HG02981 (cell line): ENCODE data around the gene DLG2.
"Not testable (repeated sequence)": the region's sequence is repeated elsewhere in the genome, so short reads cannot be mapped to it uniquely, and the experiment has no call there.

ENCODE experiments used
- ATAC-seq: cut with Tn5 transposase; IDR thresholded peaks from one replicate; pipeline ENCODE4 v1.9.1; 2021; ENCODE audit warnings: mild to moderate bottlenecking, moderate library complexity; ENCODE audit not compliant: unreplicated experiment

Gene DLG2

DNA sequence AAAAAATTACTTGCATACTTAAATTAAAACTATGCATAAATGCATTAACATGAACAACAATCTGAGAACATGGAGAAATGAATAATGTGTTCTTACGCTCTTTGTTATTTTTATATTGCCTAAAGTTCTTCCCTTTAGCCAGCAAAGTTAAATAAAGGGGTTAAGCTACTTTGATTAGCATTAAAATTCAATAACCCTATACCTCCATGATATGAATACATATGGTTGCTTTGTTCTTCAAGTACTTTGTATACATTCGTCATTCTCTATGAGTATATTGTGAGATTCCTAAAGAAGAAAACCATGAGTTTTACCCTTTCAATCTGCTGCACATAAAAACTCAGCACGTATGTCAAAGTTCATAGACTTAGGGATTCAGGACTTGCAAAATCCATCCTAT is 578.3 kb downstream of the DLG2 start:
- ATAC-seq = no peak

DNA sequence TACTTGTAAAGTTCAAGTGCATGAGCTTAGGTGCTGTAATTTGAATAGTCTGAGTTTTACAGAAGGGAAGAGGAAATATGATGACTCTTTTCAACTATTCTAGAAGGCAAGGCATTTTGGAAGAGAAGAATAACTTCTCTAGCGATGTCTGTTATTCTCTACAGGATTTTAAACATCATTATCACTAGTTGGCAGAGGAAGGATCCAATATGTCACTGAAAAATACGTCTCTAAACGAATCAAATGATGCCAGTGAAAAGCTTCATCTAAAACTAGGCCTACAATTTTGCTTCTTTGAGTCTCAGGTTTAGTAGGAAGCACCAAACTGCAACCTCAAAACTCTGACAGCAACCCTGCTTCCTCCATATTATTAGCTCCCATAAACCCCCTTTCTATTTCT is 581.4 kb downstream of the DLG2 start:
- ATAC-seq = no peak

DNA sequence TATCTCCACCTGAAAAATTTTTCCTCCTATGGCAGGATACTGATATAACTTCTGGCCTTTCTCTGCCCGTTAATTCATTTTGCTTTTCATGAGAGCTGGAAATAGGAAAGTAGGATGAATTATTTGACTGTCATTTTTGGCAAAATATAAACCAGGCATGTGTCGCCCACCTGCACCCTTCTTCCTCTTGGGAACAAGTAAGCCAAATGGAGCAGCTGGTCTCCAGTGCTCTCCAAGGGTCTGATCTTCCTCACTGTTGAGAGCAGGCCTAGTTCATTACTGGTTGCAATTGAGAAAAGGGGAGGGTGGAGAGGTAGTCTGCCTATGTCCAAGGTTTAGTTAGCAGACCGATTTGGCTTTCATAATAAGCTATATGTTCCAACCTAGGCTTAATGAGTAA is 582.2 kb downstream of the DLG2 start:
- ATAC-seq = no peak

DNA sequence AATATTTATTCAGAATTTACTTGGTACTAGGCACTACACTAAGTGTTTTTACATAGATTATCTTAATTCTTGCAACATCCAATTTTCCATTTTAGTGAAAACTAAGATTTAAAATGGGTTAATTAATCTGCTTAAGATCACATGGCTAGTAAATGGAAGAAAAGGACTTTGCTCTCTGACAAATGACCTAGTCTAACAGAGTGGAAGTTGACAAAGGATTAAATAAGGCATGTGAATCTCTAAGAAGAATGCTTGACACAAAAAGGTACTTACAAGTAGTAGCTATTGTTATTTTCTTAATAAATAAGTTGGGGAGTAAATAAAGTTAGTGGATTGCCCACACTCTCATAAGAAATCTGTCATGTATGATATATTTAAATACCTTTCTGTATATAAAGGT is 584.8 kb downstream of the DLG2 start:
- no peak for ATAC-seq

DNA sequence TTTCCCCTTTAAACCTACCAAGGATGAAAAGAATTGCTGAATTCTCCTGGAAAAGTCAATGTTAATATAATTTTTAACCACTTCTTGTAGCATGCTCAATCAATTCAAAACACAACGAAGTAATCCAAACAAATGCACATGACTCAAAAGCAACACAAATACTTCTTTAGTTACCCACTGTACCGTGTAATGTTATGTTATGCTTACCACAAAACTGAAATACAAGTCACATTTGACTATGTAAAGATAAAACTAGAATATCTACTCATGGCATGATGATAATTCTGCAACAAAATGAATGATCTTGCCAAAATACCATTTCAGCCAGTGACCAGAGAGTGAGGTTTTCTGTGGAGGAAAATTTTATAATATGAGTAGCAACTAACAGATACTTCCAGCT is 587.0 kb downstream of the DLG2 start:
- no peak for ATAC-seq

DNA sequence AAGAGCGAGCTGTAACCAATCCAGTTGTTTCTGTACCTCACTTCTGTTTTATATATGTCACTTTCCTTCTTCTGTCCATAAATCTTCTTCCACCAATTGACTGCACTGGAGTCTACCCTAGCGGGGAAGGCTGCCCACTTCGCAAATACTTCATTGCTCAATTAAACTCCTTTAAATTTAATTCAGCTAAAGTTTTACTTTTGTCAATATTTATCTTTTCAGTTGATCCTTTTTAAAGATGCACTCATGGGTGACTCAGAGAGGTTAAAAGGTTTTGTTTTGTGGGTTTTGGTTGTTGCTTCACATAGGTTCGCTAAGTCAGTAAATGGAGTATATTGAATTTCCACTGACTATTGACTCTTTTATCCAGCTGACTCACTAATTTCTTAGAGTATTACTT is 597.2 kb downstream of the DLG2 start:
- ATAC-seq = no peak

DNA sequence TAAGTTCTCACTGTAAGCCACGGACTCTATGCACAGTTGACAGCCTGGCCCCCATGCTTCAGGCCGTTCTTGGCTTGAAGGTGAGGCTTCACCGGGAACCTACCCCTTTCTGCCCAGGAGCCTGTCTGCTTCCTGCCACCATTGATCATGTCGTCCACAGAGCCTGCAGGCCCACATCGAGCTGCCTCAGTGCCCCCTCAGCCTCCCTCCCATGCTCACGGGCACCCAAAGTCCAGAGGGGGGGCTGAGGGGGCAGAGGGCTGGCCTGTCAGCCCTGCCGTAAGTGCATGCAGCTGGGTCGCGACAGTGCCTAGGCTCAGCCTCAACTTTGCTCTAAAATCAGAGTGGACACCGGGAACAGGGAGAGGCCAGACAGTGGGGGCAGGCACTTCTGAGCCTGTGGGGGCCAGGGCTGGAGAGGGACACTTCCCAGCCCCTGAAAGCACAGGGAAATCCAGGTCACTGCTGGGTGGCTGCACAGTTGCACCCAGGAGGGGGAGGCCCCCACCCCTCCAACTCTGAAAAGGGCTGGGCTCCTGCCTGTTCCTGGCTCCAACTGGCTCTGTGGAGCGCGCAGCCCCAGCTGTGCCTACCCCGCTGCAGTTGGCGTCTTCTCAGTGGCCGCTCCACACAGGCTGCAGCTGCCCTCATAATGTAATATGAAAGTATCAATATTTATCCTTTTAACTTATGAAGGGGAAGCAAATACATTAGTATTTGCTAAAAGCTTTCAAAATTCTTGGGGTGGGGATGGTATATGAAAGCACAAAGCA is 598.6 kb downstream of the DLG2 start:
- ATAC-seq = no peak

DNA sequence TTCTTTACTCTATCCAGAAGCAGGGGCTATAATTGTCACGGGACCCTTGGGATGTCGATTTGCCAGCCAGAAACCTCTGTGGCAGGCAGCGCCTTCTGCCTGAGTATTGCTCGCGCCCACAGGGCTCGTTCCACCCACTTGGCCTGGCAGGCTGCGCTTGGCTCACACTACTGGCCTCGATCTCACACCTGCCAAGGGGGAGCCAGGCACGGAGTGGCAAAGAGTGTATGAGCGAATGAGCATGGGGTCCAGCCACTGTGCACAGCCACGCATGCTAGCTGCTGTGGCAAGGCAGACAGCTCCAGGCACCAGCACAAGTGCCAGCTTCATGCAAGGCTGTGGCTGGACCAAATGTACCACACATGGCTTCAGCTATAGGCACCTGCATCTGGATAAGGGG is 599.8 kb downstream of the DLG2 start:
- ATAC-seq = no peak

DNA sequence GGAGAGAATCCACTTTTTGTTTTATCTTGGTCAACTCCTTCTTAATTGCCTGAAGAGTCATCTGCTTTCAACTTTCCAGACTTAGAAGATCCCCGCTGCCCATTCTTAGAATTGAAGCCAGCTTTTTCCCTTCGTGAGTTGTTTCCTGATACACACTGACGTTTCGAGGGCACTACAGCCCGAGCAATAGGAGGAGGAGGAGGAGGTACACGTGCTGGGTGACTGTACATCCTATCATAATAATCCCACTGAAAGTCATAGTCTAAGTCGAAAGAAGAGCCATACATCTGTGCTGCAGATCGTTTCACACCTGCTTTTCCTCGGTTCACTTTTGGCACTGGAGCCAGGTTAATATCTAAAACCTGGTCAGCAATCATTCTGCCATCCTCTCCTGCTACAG is 606.1 kb downstream of the DLG2 start:
- ATAC-seq = no peak

DNA sequence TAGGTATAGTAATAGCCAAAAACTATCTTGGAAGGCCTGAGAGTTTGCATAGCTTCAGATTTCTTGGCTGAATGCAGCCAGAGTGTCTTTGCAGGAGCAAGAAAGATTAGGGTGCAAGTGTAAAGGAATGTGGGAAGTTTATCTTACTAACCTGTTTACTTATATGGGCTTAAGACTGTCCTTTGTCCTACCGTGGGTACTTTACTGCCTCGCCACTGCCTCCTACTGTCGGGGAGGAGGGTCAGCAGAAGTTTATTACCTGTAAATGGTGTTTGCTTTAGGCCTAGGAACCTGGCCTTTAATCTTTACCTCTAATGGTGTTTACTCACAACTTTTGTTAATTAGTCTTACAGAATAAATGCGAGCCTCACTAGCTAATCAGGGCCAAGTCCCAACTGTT is 633.8 kb downstream of the DLG2 start:
- ATAC-seq = no peak

DNA sequence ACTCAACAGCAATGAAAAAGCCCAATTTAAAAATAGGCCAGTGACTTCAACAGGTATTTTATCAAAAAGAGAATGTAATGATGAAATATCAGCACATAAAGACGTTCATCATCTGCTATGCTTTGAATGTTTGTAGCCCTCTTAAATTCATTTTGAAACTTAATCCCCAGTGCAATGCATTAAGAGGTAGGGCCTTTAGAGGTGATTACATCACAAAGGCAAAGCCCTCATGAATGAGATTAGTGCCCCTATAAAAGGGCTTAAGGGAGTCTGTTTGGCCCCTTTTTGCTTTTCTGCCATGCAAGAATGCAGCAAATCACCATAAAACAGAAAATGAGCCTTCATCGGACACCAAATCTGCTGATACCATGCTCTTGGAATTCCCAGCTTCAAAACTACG is 637.0 kb downstream of the DLG2 start:
- ATAC-seq = no peak

DNA sequence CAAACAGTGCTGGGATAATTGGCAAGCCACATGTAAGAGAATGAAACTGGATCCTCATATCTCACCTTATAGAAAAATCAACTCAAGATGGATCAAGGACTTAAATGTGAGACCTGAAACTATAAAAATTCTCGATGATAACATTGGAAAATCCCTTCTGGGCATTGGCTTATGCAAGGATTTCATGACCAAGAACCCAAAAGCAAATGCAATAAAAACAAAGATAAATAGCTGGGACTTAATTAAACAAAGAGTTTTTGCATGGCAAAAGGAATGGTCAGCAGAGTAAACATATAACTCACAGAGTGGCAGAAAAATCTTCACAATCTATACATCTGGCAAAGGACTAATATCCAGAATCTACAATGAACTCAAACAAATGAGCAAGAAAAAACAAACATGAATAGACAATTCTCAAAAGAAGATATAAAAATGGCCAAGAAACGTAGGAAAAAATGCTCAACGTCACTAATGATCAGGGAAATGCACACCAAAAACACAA is 639.4 kb downstream of the DLG2 start:
- ATAC-seq = not testable (repeated sequence)

DNA sequence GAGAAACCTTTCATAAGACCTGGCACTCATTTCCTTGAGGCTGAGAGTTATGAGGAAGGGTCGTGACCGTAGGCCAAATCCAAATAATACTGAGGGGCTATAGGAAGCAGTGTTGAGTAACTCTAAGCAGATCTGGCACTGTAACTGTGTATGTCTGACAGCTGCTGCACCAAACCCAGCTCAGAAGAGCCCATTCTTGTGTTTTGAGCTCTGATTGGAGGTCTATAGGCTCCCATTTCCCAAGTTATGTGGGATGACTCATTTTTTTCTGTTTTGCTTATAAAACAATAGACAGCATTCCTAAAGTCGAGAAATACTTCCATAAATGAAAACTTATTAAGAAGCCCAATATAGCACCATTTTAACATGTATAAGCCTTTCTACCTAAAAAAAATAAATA is 645.8 kb downstream of the DLG2 start:
- ATAC-seq = no peak

DNA sequence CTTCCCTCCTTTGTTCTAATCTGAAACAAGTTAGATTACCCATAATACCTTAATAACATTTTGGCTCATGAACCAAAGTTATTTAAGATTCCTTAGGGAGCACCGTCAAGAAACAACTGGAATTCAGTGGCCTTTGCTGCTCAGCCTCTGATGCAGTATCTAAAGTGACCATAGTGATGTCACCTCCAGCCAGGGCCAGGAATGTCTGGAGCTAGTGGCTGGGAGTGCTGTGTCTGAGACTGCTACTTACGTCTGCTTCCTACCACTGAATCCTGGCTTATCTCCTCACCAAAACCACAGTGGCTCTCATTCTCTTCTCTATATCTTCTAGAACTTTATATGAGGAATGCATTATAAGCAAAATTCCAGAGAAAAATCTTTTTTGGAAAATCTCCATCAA is 658.0 kb downstream of the DLG2 start:
- ATAC-seq = no peak

DNA sequence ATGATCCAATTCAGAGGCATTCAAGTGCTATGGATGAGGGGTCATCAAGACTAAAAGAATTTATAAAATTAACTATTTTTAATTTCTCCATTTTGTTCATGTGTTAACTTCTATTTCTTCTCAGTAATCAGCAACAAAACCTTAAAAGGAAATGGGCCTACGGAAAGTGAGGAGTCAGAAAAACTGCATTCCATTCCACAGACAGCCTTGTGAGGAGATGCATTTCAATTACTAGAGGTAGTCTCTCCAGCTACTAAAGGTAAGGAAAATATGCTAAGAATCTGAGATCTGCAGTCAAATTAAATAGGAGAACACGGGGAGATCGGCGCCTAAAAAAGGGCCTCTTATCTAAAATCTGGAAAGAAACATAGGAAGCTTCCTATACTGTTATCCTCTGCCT is 661.7 kb downstream of the DLG2 start:
- ATAC-seq = no peak

DNA sequence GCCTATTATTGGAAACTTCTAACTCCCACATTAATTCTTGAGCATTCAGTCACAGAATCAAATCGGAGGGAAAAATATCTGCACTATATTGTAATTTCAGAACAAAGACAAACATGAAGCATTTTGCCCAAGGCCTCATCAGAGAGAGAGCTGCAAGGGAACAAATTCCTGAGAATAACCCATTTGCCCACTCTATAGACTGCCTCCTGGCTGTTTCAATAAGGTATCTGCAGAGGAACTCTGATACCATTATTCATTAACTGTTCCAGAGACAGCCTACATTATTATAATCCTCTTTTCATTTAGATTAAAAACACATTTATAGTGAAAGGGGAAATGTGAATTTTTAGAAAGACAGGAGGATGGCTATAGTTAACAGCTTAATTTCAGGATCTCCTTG is 663.9 kb downstream of the DLG2 start:
- no peak for ATAC-seq

DNA sequence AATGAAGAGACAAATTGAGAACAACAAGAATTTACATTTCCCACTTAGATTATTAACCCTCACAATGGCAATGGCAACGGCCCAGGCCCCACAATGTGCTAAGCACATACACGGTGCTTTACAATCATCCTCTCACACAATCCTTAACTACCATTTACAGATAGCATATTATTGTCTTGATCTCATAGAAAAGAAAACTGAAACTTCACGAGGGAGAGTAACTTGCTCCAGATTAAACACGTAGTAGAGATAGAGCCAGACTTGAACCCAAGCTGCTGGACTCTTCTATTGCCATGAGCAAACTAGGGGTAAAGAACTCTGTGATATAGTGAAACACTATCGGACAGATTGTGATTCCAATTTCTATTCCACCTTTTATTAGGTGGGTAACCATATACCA is 665.1 kb downstream of the DLG2 start:
- no peak for ATAC-seq

DNA sequence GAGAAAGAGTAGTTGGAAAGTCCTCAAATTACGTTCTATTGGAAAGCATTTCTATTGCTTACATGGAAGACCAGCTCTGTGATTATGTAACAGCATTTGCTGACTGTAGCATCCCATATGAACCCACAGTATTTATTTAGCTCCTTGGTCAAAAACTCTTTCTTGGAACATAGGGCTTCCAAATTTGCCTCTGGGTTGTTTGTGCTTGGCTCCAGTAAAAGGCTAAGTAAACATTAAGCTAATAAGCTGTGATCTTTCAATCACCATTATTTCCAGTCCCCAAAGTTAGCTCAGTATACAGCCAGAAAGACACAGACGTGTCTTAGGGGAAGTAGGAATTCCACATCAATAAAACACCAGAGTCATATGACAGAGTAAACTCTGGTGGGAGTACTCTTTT is 668.8 kb downstream of the DLG2 start:
- ATAC-seq = no peak

DNA sequence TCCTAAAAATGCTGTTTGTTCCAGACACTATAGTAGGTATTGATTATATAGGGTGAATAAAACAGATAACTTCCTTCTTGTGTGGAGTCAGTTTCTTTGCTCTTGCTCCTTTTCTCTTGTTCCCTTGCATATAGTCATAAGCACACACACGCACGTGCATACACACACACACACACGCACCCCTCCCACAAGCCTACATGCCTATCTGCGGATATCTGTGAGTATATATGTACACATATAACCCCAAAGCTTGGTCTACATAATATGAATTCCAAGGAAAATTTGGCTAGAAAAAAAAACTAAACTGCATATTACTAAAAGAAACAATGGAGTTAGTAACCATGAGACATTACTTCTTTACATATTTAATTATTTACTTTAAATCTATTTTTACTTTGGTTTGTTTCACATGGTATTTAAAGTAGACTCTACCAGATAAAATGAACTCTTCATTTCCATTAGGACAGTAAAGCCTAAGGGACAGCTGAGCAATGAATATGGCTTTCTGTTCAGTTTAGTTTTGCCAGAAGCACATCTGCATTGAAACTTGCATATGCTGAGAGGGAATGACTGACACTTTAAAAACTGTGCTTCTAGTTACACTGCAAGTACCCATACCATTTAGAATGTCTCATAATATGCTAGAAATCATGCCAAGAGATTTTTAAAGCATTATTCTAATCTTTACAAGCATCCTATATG is 676.4 kb downstream of the DLG2 start:
- no peak for ATAC-seq

DNA sequence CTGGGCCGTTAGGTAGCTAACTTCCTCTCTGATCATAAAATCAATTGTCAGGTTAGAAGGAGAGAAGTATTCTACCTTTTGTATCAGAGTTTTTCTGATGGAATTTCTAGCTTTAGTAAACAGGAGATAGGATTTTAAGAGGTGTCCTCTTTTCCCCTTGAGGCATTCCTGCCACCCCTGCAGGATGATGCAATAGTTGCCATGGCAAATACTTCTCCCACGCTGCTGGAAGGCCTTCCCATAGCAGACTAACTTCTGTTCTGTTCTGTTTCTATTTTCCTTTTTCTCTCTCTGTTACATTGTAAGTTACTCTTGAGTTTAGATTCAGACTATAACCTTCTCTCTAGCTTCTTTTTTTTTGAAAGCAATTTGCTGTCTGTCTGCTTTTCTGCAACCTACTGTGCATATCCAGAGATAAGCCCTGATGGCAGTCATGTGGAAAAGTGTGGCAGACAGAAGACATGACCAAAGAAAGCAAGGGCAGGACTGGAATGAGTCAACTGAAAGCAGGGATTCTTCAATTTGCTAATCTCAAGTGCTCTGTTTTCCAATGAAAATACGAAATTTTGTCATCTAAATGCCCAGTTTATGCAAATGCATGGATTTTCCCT is 679.1 kb downstream of the DLG2 start:
- ATAC-seq = no peak

DNA sequence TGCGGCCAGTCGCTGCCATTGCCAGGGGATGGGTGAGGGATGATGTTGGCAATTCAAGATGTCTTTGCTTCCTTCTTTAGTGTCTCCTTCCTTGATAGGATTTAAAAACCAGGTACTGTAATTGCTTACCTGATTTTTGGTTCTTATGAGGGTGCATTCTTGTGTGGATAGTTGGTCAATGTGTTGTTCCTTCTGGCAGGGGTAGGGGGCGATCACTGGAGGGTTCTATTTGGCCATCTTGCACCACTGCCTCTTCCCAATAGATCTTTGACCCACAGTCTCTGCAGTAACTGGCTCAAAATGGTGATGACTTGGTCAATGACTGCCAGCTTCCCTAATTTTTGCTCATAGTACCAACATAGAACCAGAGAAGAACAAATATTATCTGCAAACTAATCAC is 680.1 kb downstream of the DLG2 start:
- ATAC-seq = no peak

DNA sequence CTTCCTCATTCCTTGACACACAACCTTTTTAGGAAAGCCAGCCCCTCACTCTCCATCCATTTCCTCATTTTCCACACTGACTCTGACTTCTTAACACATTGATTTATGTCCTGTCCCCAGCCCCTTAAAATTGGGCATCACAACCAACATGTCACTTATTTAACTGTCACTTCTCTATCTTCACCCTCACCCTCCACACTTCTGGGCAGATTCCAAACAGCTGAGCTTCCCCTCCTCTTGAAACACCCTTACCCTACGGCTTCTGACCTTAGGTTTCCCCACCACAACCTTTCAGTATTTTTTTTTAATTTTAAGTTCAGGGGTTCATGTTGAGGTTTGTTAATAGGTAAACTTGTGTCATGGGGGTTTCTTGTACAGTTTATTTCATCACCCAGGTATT is 696.3 kb downstream of the DLG2 start:
- no peak for ATAC-seq
